Natural killer cell (primary cell): ENCODE measurements around the gene CFAP251. TPM values are rescaled to one million over a fixed set of nuclear protein-coding genes. Genes with fewer than 3 reads are reported as not detected.

Experiments
- ATAC-seq, 3 donors: fragments of 150-1000 bp in 2 of 3; fragments of 200-7000 bp in 1 of 3; cut with Tn5 transposase; 1 replicate in 1 of 3; 2 replicates in 2 of 3; pipeline ENCODE4 v1.10.0; 2021; ENCODE audit warnings: mild to moderate bottlenecking in 2 of 3, moderate library complexity in 2 of 3
- DNase-seq, 2 donors: peaks; one replicate each; pipeline versions ENCODE4 v3.0.0 to v3.0.0-alpha.2; 2013 to 2021; ENCODE audit warnings: mixed read lengths in 1 of 2
- H3K27ac ChIP-seq: one replicate; pipeline ENCODE4 v1.5.1; 2013; ENCODE audit warnings: mild to moderate bottlenecking, low read length
- H3K27me3 ChIP-seq: one replicate; pipeline ENCODE4 v1.6.1; 2013; ENCODE audit warnings: low read length; ENCODE audit not compliant: control insufficient read depth, insufficient read depth
- H3K36me3 ChIP-seq: one replicate; pipeline ENCODE4 v1.6.1; 2013; ENCODE audit warnings: low read length; ENCODE audit not compliant: control insufficient read depth, insufficient read depth
- H3K4me1 ChIP-seq: one replicate; pipeline ENCODE4 v1.6.1; 2013; ENCODE audit warnings: low read length; ENCODE audit not compliant: control insufficient read depth, insufficient read depth
- H3K4me3 ChIP-seq: one replicate; pipeline ENCODE4 v1.5.1; 2013; ENCODE audit warnings: low read length
- H3K9me3 ChIP-seq: one replicate; pipeline ENCODE4 v1.6.1; 2013; ENCODE audit warnings: low read length; ENCODE audit not compliant: control insufficient read depth, insufficient read depth
- H3K27ac Mint-ChIP-seq, 2 donors: one replicate each; pipeline ENCODE4 v1.8.0; 2022; ENCODE audit warnings: mild to moderate bottlenecking in 2 of 2, mixed read lengths in 2 of 2, moderate library complexity in 1 of 2
- H3K27me3 Mint-ChIP-seq, 2 donors: one replicate each; pipeline ENCODE4 v1.8.0; 2022; ENCODE audit warnings: low read depth in 2 of 2, mixed read lengths in 2 of 2
- H3K36me3 Mint-ChIP-seq: one replicate; pipeline ENCODE4 v1.8.0; 2022; ENCODE audit warnings: mixed read lengths
- H3K4me1 Mint-ChIP-seq, 2 donors: one replicate each; pipeline ENCODE4 v1.8.0; 2022; ENCODE audit warnings: mixed read lengths in 2 of 2
- H3K4me3 Mint-ChIP-seq: one replicate; pipeline ENCODE4 v1.8.0; 2022; ENCODE audit warnings: mild to moderate bottlenecking, moderate library complexity, mixed read lengths
- H3K9me3 Mint-ChIP-seq, 2 donors: one replicate each; pipeline ENCODE4 v1.8.0; 2022; ENCODE audit warnings: mixed read lengths in 2 of 2
- WGBS: methylation state at CpG from one replicate; pipeline ENCODE4 v1.1.7; 2013; ENCODE audit warnings: missing lambda C conversion rate; ENCODE audit not compliant: insufficient coverage; 5-methylcytosine and 5-hydroxymethylcytosine counted together
- intact Hi-C: fragments of 100-400 bp; cut with micrococcal nuclease; formaldehyde crosslinking; loops from one replicate; pipeline ENCODE4 v1.14.2; 2022
- total RNA-seq, 4 donors: library from RNA; stranded (reverse); fragments of 120-200 nt in 1 of 4; gene quantifications; one replicate each; pipeline versions ENCODE4 v1.2.3 to v1.2.4, GENCODE V29; 2013 to 2022
- TF ChIP-seq, protein P1 (sequence below): fragments of 200-600 bp; IDR thresholded peaks from one replicate; pipeline ENCODE4 v1.8.0; 2022; ENCODE audit warnings: antibody characterized with exemption

Gene CFAP251
- total RNA-seq, 3 donors from 2014 or later (not counting 1 experiment from before 2014, with no cell fraction given) = 0.59 to 0.80 (median 0.59) TPM

DNA sequence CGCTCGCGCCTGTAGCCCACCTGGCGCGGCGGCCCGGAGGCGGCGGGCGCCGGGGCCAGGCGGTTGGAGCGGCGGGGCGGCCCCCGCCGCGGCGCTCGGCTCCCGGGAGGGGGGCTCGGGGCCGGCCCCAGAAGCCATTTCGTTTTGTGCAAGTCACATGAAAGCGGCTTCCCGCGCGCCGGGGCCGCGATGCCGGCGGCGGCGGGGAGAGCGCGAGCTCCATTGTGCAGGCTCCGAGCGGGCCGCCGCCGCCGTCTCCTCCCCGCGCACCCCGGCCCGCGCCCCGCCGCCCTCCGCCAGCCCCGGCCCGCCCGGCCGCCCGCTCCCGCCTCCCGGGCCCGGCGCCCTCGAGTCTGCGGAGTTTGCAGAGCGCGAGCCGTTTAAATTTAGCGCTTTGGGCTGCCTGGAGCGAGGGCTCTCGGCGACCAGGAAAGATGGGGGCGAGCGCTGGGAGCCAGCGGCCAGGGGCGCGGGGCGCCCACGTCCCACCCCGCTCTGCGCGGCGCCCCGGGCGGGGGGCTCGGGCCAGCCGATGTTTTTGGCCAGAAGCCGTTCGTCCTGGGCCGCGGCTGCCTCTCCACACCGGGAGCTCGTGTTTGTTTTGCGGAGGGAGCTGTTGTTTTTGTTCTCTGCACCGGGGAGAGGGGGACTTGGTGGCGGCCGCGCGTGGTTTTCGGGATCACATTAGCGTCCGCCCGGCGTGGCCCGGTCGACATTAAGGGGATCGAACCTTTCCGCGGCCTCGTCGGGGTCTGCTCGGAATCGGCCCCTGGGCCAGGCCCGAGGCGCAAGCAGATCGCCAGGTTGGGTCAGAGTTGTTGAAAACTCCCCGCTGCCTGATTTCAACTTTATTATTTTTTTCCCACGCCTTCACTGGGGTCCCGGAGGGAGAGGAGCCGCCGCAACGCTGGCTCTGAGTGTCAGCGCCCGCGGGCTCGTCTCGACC lies 104.3 kb downstream of the CFAP251 start:
- H3K4me1 ChIP-seq = peaks cover 17% of the 10 kb centered on the region
- no peak overlapping the region for H3K27ac ChIP-seq
- DNase-seq (peak in 1 of 2 donors; percentile 56), ATAC-seq (peak in 2 of 3 donors; percentile 37 to 40)
- peaks cover 13% of the 10 kb centered on the region for H3K27me3 ChIP-seq
- H3K9me3 Mint-ChIP-seq = no peaks in the 10 kb centered on the region
- H3K4me1 Mint-ChIP-seq = peaks cover 0 to 9% of the 10 kb centered on the region in 2 donors
- intact Hi-C loops = no loop called here
- peaks cover 22 to 29% of the 10 kb centered on the region in 2 donors for H3K27me3 Mint-ChIP-seq
- H3K36me3 ChIP-seq = no peaks in the 10 kb centered on the region
- no peak overlapping the region for H3K27ac Mint-ChIP-seq
- H3K9me3 ChIP-seq = no peaks in the 10 kb centered on the region
- H3K4me3 ChIP-seq = peak overlapping the region; percentile 47
- under 1% methylated on average over 124 of the region's 124 CpGs for WGBS
- H3K36me3 Mint-ChIP-seq = no peaks in the 10 kb centered on the region
- TF ChIP-seq, protein P1, sequence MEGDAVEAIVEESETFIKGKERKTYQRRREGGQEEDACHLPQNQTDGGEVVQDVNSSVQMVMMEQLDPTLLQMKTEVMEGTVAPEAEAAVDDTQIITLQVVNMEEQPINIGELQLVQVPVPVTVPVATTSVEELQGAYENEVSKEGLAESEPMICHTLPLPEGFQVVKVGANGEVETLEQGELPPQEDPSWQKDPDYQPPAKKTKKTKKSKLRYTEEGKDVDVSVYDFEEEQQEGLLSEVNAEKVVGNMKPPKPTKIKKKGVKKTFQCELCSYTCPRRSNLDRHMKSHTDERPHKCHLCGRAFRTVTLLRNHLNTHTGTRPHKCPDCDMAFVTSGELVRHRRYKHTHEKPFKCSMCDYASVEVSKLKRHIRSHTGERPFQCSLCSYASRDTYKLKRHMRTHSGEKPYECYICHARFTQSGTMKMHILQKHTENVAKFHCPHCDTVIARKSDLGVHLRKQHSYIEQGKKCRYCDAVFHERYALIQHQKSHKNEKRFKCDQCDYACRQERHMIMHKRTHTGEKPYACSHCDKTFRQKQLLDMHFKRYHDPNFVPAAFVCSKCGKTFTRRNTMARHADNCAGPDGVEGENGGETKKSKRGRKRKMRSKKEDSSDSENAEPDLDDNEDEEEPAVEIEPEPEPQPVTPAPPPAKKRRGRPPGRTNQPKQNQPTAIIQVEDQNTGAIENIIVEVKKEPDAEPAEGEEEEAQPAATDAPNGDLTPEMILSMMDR = no peak
- H3K4me3 Mint-ChIP-seq = peak overlapping the region; percentile 82

DNA sequence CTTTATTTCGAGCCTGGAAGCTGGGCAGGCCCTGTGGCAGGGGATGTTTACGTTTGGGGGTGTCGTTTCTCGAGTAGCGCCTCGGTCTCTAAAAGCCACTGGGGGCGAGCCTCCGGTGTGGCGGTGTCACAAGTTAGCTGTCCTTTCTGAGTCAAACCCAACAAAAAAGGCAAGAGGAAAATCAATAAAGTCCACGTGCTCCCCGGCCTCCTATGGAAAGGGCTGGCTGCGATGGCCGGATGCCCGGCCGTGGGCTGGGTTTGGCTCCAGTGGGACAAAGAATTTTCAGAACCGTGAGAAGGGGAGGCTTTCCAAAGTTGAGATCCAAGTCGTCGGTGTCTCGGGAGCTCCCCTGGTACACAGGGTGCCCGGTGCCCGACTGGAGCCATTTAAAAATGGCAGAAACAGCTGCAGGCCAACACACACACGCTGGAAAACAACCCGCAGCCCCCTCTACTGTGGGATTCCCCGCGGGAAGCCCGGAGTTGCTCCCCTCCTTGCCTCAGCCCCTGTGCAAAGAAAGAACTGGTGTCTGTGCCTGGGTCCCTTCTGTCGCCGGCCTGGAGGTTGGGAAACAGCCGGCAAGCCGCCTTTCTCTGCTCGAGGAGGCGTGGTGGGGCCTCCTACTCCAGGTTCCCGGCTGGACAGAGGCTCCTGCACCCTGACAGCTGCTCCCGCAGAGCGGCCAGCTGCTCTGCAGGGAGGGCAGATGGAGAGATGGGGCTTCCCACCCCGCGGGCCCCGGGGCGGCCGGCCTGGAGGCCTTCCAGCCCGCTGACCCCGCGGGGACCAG lies 105.1 kb downstream of the CFAP251 start:
- intact Hi-C loops = no loop called here
- Histone ChIP-seq H3K4me1 (peaks cover 22% of the 10 kb centered on the region), H3K4me3 (peak overlapping the region; percentile 47), H3K9me3 (no peaks in the 10 kb centered on the region), H3K36me3 (no peaks in the 10 kb centered on the region), H3K27ac (no peak overlapping the region), H3K27me3 (peaks cover 13% of the 10 kb centered on the region)
- 32% methylated on average over 43 of the region's 43 CpGs for WGBS
- Mint-ChIP-seq H3K27ac (no peak overlapping the region), H3K4me1 (peaks cover 2 to 12% of the 10 kb centered on the region in 2 donors), H3K9me3 (no peaks in the 10 kb centered on the region), H3K36me3 (no peaks in the 10 kb centered on the region), H3K4me3 (peak overlapping the region; percentile 82), H3K27me3 (peaks cover 24 to 27% of the 10 kb centered on the region in 2 donors)
- ATAC-seq (peak in 2 of 3 donors; percentile 21 to 43), DNase-seq (no peak)
- TF ChIP-seq, protein P1 = no peak

DNA sequence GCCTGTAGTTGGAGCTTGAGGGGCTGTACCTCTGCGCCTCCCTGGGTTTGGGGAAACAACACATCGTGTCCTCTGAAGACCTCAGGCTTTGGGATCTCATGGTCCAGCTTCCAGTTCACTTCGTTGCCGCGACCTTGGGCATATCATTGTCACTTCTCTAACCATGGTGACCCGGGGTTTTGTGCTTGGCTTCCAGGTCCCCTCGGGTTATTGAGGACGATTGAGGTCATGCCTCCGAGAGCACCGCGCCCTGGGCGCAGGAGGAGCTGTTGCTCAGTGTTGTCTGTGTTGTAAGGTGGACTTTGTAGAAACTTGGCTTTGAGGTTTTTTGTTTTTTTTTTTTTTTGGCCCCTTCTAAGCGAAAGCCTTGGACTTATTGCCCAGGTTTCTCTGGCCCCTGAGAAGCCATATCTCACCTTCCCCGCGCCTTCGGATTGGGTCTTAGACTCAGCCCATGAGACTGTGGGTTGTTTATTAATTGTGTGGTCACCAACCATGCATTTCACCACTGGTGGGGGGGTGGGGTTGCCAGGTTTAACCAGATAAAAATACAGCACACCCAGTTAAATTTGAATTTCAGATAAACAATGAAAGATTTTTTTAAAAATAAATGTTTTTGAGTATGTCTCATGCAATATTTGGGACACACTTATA lies 105.9 kb downstream of the CFAP251 start:
- peaks cover 29% of the 10 kb centered on the region for H3K4me1 ChIP-seq
- intact Hi-C loops = no loop called here
- DNase-seq (no peak), ATAC-seq (no peak)
- Mint-ChIP-seq H3K27me3 (peaks cover 26 to 31% of the 10 kb centered on the region in 2 donors), H3K4me1 (peaks cover 10 to 20% of the 10 kb centered on the region in 2 donors), H3K4me3 (no peak overlapping the region), H3K36me3 (no peaks in the 10 kb centered on the region), H3K27ac (no peak overlapping the region), H3K9me3 (no peaks in the 10 kb centered on the region)
- no peak overlapping the region for H3K27ac ChIP-seq
- H3K36me3 ChIP-seq = no peaks in the 10 kb centered on the region
- TF ChIP-seq, protein P1 = no peak
- 67% methylated on average over 12 of the region's 16 CpGs for WGBS
- no peak overlapping the region for H3K4me3 ChIP-seq
- no peaks in the 10 kb centered on the region for H3K9me3 ChIP-seq
- H3K27me3 ChIP-seq = peaks cover 13% of the 10 kb centered on the region
